KMS-11 (cell line): ENCODE results near the gene MITF.

Experiments
- H2AFZ ChIP-seq: fragments of 200-600 bp; sonication (generic); 2 replicates; pipeline ENCODE4 v1.6.1; 2016; ENCODE audit warnings: antibody characterized with exemption, mixed run types, low read depth
- H3K27ac ChIP-seq: fragments of 200-600 bp; sonication (generic); 2 replicates; pipeline ENCODE4 v1.6.1; 2016; ENCODE audit warnings: mild to moderate bottlenecking, mixed run types
- H3K27me3 ChIP-seq: fragments of 200-600 bp; sonication (generic); 2 replicates; pipeline ENCODE4 v1.6.1; 2017; ENCODE audit warnings: mild to moderate bottlenecking, low read depth, mixed run types, moderate library complexity; ENCODE audit not compliant: insufficient read depth
- H3K36me3 ChIP-seq: fragments of 200-600 bp; sonication (generic); 2 replicates; pipeline ENCODE4 v1.6.1; 2017; ENCODE audit warnings: mild to moderate bottlenecking, mixed run types; ENCODE audit not compliant: insufficient read depth
- H3K4me1 ChIP-seq: fragments of 200-600 bp; sonication (generic); 2 replicates; pipeline ENCODE4 v1.6.1; 2016; ENCODE audit warnings: mild to moderate bottlenecking, low read depth, mixed run types; ENCODE audit not compliant: poor library complexity, severe bottlenecking
- H3K4me2 ChIP-seq: fragments of 200-600 bp; sonication (generic); 2 replicates; pipeline ENCODE4 v1.7.0; 2016; ENCODE audit warnings: mild to moderate bottlenecking, mixed run types
- H3K4me3 ChIP-seq: fragments of 200-600 bp; sonication (generic); IDR thresholded peaks from 2 replicates; pipeline ENCODE4 v1.6.1; 2017; ENCODE audit warnings: low read depth, low read length, mixed read lengths; ENCODE audit not compliant: insufficient read depth
- H3K79me2 ChIP-seq: fragments of 200-600 bp; sonication (generic); 2 replicates; pipeline ENCODE4 v1.6.1; 2016; ENCODE audit warnings: low read depth, mixed run types; ENCODE audit not compliant: insufficient read depth
- H3K9ac ChIP-seq: fragments of 200-600 bp; sonication (generic); 2 replicates; pipeline ENCODE4 v1.6.1; 2016; ENCODE audit warnings: mild to moderate bottlenecking, mixed run types
- H4K20me1 ChIP-seq: fragments of 200-600 bp; sonication (generic); 2 replicates; pipeline ENCODE4 v1.6.1; 2016; ENCODE audit warnings: mild to moderate bottlenecking, mixed run types; ENCODE audit not compliant: insufficient read depth
- CTCF ChIP-seq: fragments of 200-600 bp; sonication (generic); conservative IDR thresholded peaks from 2 replicates; pipeline ENCODE4 v1.6.1; 2017; ENCODE audit warnings: low read depth, mild to moderate bottlenecking, antibody characterized with exemption, low read length, moderate library complexity, mixed read lengths

The MITF gene

GRCh38 chr3:69853027-69853426 lies 113.8 kb downstream of the MITF start:
- Histone ChIP-seq H3K27ac (no peak overlapping the region), H4K20me1 (no peaks in the 10 kb centered on the region), H3K27me3 (no peaks in the 10 kb centered on the region), H3K4me2 (no peak overlapping the region), H3K79me2 (no peaks in the 10 kb centered on the region), H3K4me3 (no peak overlapping the region), H3K36me3 (no peaks in the 10 kb centered on the region), H3K9ac (no peak overlapping the region), H3K4me1 (no peaks in the 10 kb centered on the region), H2AFZ (no peak overlapping the region)
- TF ChIP-seq CTCF: no peak

- Histone ChIP-seq H3K79me2 (no peaks in the 10 kb centered on the region), H3K4me2 (no peak overlapping the region), H3K27me3 (no peaks in the 10 kb centered on the region), H3K36me3 (no peaks in the 10 kb centered on the region), H4K20me1 (no peaks in the 10 kb centered on the region), H3K4me1 (no peaks in the 10 kb centered on the region), H3K27ac (no peak overlapping the region), H3K4me3 (no peak overlapping the region), H2AFZ (no peak overlapping the region), H3K9ac (no peak overlapping the region)
- TF ChIP-seq CTCF: no peak
Measured at GRCh38 chr3:69855436-69856162, 116.3 kb downstream of the MITF start.

GRCh38 chr3:69856965-69857705 lies 117.9 kb downstream of the MITF start:
- Histone ChIP-seq H3K4me3 (no peak overlapping the region), H3K27me3 (no peaks in the 10 kb centered on the region), H3K4me2 (no peak overlapping the region), H2AFZ (no peak overlapping the region), H3K36me3 (no peaks in the 10 kb centered on the region), H3K9ac (no peak overlapping the region), H3K79me2 (no peaks in the 10 kb centered on the region), H4K20me1 (no peaks in the 10 kb centered on the region), H3K4me1 (no peaks in the 10 kb centered on the region), H3K27ac (no peak overlapping the region)
- no peak for TF ChIP-seq CTCF

- Histone ChIP-seq H3K27me3 (no peaks in the 10 kb centered on the region), H2AFZ (no peak overlapping the region), H3K9ac (no peak overlapping the region), H3K4me2 (no peak overlapping the region), H3K27ac (no peak overlapping the region), H3K4me3 (no peak overlapping the region), H3K79me2 (no peaks in the 10 kb centered on the region), H4K20me1 (no peaks in the 10 kb centered on the region), H3K36me3 (no peaks in the 10 kb centered on the region), H3K4me1 (no peaks in the 10 kb centered on the region)
- TF ChIP-seq CTCF: no peak
Measured at GRCh38 chr3:69861556-69861955, 122.3 kb downstream of the MITF start.
